ENCODE results near the gene CDH4. TPM values are rescaled to one million over a fixed set of nuclear protein-coding genes. Genes with fewer than 3 reads are reported as not detected.

The CDH4 gene
- total and polyA plus RNA-seq, 2 of the 8 experiments (the other 6 are each of a cell fraction or from before 2014, with no cell fraction given), result 4.3 to 7.9 TPM

DNA sequence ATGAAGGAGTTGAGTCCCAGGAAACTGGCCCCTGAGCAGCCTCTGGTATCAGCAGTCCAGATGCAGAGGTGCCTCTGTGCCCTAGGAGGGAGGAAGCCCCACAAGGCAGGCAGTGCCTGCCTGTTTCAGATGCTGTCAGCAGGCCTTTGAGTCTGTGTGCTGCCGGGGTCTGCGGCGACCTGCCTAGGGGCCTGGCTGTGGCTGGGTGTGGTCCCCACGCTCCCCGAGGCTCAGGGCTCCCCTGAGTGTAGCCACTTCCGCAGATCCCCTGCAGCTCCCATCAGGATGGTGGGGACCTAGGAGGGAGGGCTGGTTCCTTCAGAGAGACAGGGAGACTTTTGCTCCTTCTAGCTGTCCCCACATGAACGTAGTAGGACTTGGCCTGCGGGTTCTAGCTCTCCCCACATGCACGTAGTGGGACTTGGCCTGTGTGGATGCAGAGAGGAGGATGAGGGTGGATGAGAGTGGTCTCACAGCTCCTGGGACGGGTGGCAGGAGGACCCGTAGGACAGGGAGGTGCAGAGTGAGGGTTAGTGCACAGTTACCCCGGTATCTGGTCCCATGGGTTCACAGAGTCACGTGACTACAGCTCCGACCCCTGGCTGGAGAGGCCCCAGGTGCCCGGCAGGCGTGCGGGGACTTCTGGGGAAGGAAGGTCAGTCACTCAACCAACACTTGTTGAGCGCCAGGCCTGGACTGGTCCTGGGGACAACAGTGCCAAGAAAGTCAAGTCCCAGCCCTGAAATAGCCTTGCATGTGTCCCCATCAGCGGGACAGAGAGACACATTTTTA lies 41.0 kb downstream of the CDH4 start:
- no peak for FAIRE-seq
- no peak overlapping the region for H2BK5ac ChIP-seq (ENCODE audit: low read depth, low read length)
- TF ChIP-seq KDM4A (IDR thresholded peaks at IDR 0.05; ENCODE audit: low read depth, low read length, severe bottlenecking), result no peak
- no peak for TF ChIP-seq CBX5 (IDR thresholded peaks at IDR 0.05; ENCODE audit: low read depth, low read length)

More for the DNA sequence above, 41.0 kb downstream of the CDH4 start:
- Histone ChIP-seq H4K20me1 (replicated peaks in 1 of 2; ENCODE audit: control insufficient read depth in 1 of 2, insufficient read depth in 2 of 2, low read length in 2 of 2) (peaks cover 0 to 2% of the 10 kb centered on the region in 2 experiments), H3K36me3 (ENCODE audit: control insufficient read depth in 2 of 4, insufficient read depth in 4 of 4, low read length in 3 of 4) (no peaks in the 10 kb centered on the region), H3K23ac (ENCODE audit: insufficient read length) (no peak overlapping the region), H2AK5ac (ENCODE audit: low read depth, low read length) (peak overlapping the region; percentile 57; the same call in 1 of the 2 replicates), H3K4me1 (replicated peaks in 1 of 4; ENCODE audit: control insufficient read depth in 3 of 4, insufficient read depth in 4 of 4, low read length in 3 of 4) (no peaks in the 10 kb centered on the region; a peak in 3 of 7 replicates), H3K79me2 (ENCODE audit: control insufficient read depth in 1 of 2, insufficient read depth in 2 of 2, low read length in 2 of 2) (no peaks in the 10 kb centered on the region), H3K9ac (replicated peaks in 1 of 4; ENCODE audit: extremely low read depth in 1 of 4, low read depth in 3 of 4, low read length in 3 of 4) (no peak overlapping the region), H3K14ac (ENCODE audit: insufficient read length) (no peak overlapping the region), H4K91ac (replicated peaks; ENCODE audit: insufficient read length, low read length) (no peak overlapping the region), H3K4me2 (ENCODE audit: insufficient read depth in 1 of 2, low read depth in 2 of 2, low read length in 2 of 2) (no peak overlapping the region), H2BK120ac (replicated peaks; ENCODE audit: low read depth, low read length) (no peak overlapping the region), H2AFZ (ENCODE audit: low read length) (no peak overlapping the region), H3K27ac (ENCODE audit: low read depth, low read length) (no peak overlapping the region), H2BK12ac (ENCODE audit: low read depth, low read length) (no peak overlapping the region), H4K5ac (ENCODE audit: insufficient read length, low read depth, low read length) (no peak overlapping the region), H3K56ac (replicated peaks; ENCODE audit: insufficient read length, low read depth, low read length) (no peak overlapping the region), H2BK20ac (ENCODE audit: low read length) (no peak overlapping the region), H3K4me3 (ENCODE audit: extremely low read depth in 1 of 4, insufficient read depth in 2 of 4, low read depth in 3 of 4, low read length in 4 of 4) (no peak overlapping the region), H3K18ac (ENCODE audit: extremely low read depth, low read length) (no peak overlapping the region; the same call in 1 of the 2 replicates), H3K4ac (replicated peaks; ENCODE audit: insufficient read length, low read depth, low read length) (no peak overlapping the region), H3K23me2 (ENCODE audit: low read depth, low read length) (peaks cover 3% of the 10 kb centered on the region; the same call in 1 of the 2 replicates), H2BK15ac (ENCODE audit: low read length) (no peak overlapping the region), H3K9me3 (ENCODE audit: insufficient read depth in 2 of 2, low read depth in 1 of 2, low read length in 1 of 2) (peaks cover 0 to 5% of the 10 kb centered on the region in 2 experiments; a peak in 1 of 4 replicates), H4K8ac (ENCODE audit: extremely low read depth, insufficient read depth, low read length) (peak overlapping the region; percentile 71), H3K27me3 (replicated peaks in 1 of 4; ENCODE audit: control insufficient read depth in 3 of 4, extremely low read depth in 1 of 4, insufficient read depth in 3 of 4, low read length in 3 of 4) (peaks cover 0 to under 1% (median 0%) of the 10 kb centered on the region in 4 experiments; a peak in 1 of 7 replicates), H3K79me1 (ENCODE audit: low read depth, low read length) (no peaks in the 10 kb centered on the region)
- DNase-seq (ENCODE audit: low read depth in 1 of 2, low spot score in 2 of 2), result peak in 1 of 2 experiments; percentile 36
- POLR2A ChIA-PET (ENCODE audit: partially characterized antibody), result no interaction called here
- 94% methylated on average over 19 of the region's 19 CpGs; no CpG with 5 or more reads in 1 of the 2 experiments for WGBS, 2 experiments (ENCODE audit: extremely low coverage in 1 of 2, insufficient coverage in 1 of 2, insufficient read length in 1 of 2, insufficient replicate concordance in 2 of 2, low coverage in 1 of 2, low lambda C conversion rate in 2 of 2, missing lambda C conversion rate in 1 of 2)
- CTCF ChIA-PET (ENCODE audit: partially characterized antibody), result interaction anchor here (0.9 kb wide), 1 partner anchor 9 kb away, joined by 3 read pairs; no protein-coding TSS in a partner anchor

Data from H1 (cell line).